Endothelial cell (in vitro differentiated cells): ENCODE measurements around the gene CREG1. TPM values are rescaled to one million over a fixed set of nuclear protein-coding genes. Genes with fewer than 3 reads are reported as not detected.

Experiments used
- DNase-seq: peaks from one replicate; pipeline ENCODE4 v3.0.0; 2021; ENCODE audit warnings: low spot score
- H3K27ac Mint-ChIP-seq: one replicate; pipeline ENCODE4 v1.8.0; 2021; ENCODE audit warnings: mixed read lengths, inconsistent platforms; ENCODE audit not compliant: unreplicated experiment
- H3K27me3 Mint-ChIP-seq: one replicate; pipeline ENCODE4 v1.8.0; 2021; ENCODE audit warnings: mild to moderate bottlenecking, moderate library complexity, mixed read lengths, inconsistent platforms; ENCODE audit not compliant: unreplicated experiment
- H3K36me3 Mint-ChIP-seq: one replicate; pipeline ENCODE4 v1.8.0; 2021; ENCODE audit warnings: mild to moderate bottlenecking, low read depth, mixed read lengths, inconsistent platforms; ENCODE audit not compliant: unreplicated experiment
- H3K4me1 Mint-ChIP-seq: one replicate; pipeline ENCODE4 v1.8.0; 2021; ENCODE audit warnings: mild to moderate bottlenecking, mixed read lengths, inconsistent platforms; ENCODE audit not compliant: unreplicated experiment
- H3K4me3 Mint-ChIP-seq: one replicate; pipeline ENCODE4 v1.8.0; 2021; ENCODE audit warnings: mild to moderate bottlenecking, mixed read lengths, inconsistent platforms; ENCODE audit not compliant: unreplicated experiment
- H3K9me3 Mint-ChIP-seq: one replicate; pipeline ENCODE4 v1.8.0; 2021; ENCODE audit warnings: mixed read lengths, inconsistent platforms; ENCODE audit not compliant: unreplicated experiment
- total RNA-seq: library from RNA; stranded (reverse); fragmentation: NEBNext Ultra II Directional; extraction: Animal tissue kit (Norgen Biotek cat#: 25700); gene quantifications from one replicate; pipeline ENCODE4 v1.2.1, GENCODE V29; 2021; ENCODE audit not compliant: unreplicated experiment
- TF ChIP-seq, protein P1 (sequence below): fragments of 200-600 bp; sonication (generic); IDR thresholded peaks from one replicate; pipeline ENCODE4 v1.5.0; 2021; ENCODE audit warnings: antibody characterized with exemption; ENCODE audit not compliant: unreplicated experiment

The CREG1 gene
- total RNA-seq, 1 donor from 2014 or later, result 22.2 TPM

DNA sequence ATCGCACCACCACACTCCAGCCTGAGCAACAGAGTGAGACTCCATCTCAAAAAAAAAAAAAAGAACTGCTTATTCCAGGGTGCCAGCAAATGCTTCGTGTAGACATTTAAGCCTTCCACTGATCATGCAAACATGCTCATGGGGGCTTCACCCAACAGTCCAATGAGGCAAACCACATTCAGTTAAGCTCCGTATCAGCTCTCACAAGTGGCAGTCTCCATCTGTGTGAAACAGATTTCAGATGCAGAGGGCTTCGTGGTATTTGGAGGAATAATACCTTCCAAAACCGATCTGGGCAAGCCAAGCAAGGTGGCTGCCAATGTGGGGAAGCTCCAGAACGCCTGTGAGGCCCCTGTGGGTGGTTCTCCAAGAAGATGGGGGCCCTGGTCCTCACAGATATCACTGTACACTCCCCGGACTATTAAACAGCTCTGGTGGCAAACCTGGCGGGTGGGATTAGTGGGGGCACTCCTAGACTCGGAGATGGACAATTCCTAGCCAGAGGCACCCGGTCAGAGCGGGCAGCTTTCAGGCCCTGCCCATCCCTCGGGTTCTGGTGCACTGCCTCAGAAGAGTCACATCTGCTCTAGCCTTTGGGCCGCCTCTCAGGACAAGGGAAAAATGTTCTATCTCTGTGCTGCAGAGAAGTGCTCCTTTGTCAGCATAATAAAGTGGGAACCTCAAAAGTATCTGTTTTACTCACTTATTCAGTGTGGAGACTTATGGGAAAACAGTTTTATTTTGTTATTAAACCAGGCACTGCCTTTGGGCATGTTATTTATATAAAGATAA is 10.2 kb downstream of the CREG1 start:
- DNase-seq, result no peak
- no peak overlapping the region for H3K27ac Mint-ChIP-seq
- H3K36me3 Mint-ChIP-seq, result no peaks in the 10 kb centered on the region
- H3K9me3 Mint-ChIP-seq, result no peaks in the 10 kb centered on the region
- no peak overlapping the region for H3K4me3 Mint-ChIP-seq
- TF ChIP-seq, protein P1, sequence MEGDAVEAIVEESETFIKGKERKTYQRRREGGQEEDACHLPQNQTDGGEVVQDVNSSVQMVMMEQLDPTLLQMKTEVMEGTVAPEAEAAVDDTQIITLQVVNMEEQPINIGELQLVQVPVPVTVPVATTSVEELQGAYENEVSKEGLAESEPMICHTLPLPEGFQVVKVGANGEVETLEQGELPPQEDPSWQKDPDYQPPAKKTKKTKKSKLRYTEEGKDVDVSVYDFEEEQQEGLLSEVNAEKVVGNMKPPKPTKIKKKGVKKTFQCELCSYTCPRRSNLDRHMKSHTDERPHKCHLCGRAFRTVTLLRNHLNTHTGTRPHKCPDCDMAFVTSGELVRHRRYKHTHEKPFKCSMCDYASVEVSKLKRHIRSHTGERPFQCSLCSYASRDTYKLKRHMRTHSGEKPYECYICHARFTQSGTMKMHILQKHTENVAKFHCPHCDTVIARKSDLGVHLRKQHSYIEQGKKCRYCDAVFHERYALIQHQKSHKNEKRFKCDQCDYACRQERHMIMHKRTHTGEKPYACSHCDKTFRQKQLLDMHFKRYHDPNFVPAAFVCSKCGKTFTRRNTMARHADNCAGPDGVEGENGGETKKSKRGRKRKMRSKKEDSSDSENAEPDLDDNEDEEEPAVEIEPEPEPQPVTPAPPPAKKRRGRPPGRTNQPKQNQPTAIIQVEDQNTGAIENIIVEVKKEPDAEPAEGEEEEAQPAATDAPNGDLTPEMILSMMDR, result no peak
- H3K4me1 Mint-ChIP-seq, result peaks cover 3% of the 10 kb centered on the region
- H3K27me3 Mint-ChIP-seq, result no peaks in the 10 kb centered on the region

DNA sequence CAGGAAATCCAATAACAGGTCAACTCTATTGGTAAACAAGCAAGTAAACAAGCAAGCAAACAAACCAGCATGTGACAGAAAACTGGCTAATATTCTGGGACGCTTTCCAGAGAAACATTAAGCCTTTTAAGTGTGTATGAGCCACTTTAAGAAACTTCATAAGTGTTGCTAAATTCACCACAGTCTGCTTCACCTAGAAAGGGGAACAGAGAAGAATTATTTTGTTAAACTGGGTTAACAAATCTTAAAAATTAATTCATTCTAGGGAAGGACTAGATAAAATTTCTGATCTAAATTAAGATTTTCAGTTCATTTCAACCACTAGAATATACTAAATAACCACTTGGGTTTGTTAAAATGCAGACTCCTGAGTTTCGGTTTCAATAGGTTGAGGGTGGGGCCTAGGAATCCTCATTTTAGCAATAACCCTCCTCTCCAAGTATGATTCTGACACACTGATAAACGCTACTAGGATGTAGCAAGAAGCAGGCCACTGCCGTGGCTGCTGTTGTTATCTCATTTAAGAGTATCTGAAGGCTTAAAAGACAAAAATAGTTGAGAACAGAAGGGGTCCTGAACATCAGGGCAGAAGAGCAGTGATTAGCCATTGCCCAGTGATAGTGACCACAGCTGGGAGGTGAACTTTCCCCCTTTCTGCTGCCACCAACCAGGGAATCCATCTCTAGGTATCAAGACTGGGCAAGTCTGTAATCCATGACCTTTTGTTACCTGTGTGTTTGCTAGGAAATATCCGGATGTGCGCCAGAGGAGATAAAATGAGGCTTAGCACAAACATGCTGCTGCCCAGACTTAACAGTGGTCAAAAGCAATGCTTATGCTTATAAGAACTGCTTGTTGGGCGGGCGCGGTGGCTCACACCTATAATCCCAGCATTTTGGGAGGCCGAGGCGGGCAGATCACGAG is 11.2 kb downstream of the CREG1 start:
- TF ChIP-seq, protein P1, result no peak
- H3K27ac Mint-ChIP-seq, result no peak overlapping the region
- H3K4me1 Mint-ChIP-seq, result peaks cover 3% of the 10 kb centered on the region
- no peaks in the 10 kb centered on the region for H3K36me3 Mint-ChIP-seq
- H3K4me3 Mint-ChIP-seq, result no peak overlapping the region
- H3K9me3 Mint-ChIP-seq, result no peaks in the 10 kb centered on the region
- H3K27me3 Mint-ChIP-seq, result no peaks in the 10 kb centered on the region
- no peak for DNase-seq

DNA sequence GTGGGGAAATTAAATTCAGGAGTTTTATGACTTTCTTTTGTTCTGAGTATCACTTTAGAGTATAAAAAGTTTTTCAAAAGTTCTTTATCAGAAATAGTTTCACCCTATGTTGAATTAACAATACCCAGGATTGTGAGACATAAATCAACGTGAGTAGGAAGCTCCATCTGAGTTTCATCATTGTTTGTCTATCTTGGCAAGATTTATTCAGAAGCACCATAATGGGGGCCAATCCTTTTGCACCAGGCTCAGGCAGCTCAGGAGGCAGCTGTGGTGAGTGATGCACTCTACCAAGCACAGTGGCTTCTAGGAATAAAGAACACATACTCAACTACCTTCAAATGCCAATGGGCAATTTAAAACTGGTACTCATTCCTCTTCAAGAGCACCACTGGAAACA is 12.0 kb downstream of the CREG1 start:
- H3K36me3 Mint-ChIP-seq, result no peaks in the 10 kb centered on the region
- no peak for DNase-seq
- H3K9me3 Mint-ChIP-seq, result no peaks in the 10 kb centered on the region
- no peak overlapping the region for H3K27ac Mint-ChIP-seq
- H3K27me3 Mint-ChIP-seq, result no peaks in the 10 kb centered on the region
- no peak overlapping the region for H3K4me3 Mint-ChIP-seq
- peaks cover 3% of the 10 kb centered on the region for H3K4me1 Mint-ChIP-seq
- TF ChIP-seq, protein P1, result no peak

DNA sequence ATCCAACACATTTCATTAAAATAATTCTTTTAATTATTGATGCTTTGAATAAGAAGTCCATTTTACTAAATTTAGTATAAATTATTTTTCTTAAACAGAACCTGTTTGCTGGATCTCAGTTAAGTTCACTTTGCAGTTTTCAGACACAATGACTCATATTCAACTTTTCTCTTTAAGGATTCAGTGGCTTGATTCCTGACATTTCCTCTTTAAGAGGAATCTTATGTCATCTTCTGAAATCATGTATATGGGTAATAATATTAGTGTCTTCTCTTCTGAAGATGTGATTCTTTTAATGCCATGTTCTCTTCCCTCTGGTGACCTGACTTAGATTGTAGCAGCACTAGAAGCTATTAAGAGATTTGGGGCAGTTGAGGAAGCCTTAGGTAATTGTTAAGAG is 12.6 kb downstream of the CREG1 start:
- H3K27ac Mint-ChIP-seq, result no peak overlapping the region
- no peak for DNase-seq
- TF ChIP-seq, protein P1, result no peak
- H3K4me1 Mint-ChIP-seq, result peaks cover 3% of the 10 kb centered on the region
- no peaks in the 10 kb centered on the region for H3K9me3 Mint-ChIP-seq
- H3K4me3 Mint-ChIP-seq, result no peak overlapping the region
- H3K27me3 Mint-ChIP-seq, result no peaks in the 10 kb centered on the region
- H3K36me3 Mint-ChIP-seq, result no peaks in the 10 kb centered on the region
